ENCODE results near the gene ATP6V0C. TPM values are rescaled to one million over a fixed set of nuclear protein-coding genes. Genes with fewer than 3 reads are reported as not detected.
A peak's percentile ranks its signal among the peaks of the same experiment; 100 is the strongest.

ATP6V0C gene
- total RNA-seq, 1 donor from 2014 or later, result 203 TPM

DNA sequence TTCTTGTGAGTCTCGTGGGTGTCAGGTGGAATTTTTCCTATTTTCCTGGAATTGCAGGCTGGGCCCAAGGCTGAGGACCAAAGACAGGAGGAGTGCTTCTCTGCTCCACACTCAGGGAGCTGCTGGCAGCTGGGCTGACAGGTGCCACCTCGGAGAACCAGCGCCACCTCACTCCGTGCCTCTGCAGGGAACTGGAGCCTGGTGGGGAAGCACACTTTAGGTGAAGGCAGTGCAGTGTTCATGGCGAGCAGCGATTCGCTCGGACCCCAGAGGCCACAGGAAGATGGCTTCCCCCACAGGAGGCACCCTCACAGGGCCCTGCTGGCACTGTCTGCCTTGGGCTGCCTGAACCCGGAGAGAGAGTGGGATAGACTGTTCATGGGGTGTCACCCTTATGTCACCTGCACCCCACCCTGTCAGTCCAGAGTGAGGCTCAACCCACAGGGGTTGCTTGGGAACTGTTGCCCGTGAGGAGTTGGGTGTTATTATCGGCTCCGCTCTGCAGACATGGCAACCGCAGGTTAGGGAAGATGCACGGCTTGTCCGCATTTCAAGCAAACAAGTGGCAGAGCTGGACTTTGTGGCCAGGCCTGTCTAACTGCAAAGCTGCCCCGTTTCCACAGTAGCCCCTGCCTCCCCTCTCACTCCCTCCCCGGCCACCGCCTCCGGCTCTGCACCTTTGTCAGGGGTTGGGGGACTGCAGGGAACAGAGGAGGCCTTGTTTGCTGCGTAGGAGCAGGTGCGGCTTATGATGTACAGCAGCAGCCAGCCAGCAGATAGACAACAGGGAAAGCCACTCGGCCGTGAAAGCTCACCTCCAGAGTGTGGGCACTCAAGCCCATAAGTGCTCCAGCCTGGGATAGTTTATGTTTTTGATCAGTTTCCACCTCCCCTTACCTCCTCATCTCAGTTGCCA lies 23.3 kb upstream of the ATP6V0C start:
- no peak for DNase-seq (ENCODE audit: low spot score)

DNA sequence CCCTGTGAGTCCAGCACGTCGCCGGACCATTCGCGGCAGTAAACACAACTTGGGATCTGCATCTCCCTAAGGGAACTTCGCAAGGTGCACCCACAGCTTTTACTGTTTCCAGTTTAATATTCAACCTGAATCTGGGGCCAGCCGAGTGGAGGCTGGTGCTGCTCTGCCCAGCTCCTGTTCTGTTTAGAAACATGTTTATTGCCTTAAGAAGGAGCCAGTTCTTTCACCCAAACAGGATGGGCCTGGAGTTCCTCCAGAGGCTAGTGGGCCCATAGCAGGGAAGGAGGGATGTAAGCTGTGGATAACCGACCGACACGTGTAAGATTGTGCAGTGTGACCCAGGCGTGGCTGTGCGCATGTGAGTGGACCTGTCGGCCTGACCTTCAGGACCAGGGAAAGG lies 21.5 kb upstream of the ATP6V0C start:
- DNase-seq (ENCODE audit: low spot score), result no peak

DNA sequence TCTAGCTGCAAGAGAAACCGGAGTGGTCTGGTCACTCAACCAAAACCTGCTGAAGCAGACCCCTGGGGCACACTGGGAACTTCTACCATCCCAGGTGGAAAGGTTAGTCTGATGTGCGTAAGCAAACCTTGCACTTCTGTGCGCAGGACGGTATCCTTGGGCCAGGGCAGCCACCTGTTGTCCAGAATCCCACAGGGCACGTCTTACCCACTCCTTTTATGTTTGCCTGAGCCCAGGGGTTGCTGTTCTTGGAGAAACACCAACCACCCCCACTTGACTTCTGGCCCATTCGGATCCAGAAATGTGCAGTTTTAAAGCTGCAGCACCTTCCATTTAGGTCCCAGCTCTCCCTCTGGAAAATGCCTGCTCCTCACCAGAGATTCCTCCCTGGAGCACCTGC lies 20.1 kb upstream of the ATP6V0C start:
- DNase-seq (ENCODE audit: low spot score), result no peak

DNA sequence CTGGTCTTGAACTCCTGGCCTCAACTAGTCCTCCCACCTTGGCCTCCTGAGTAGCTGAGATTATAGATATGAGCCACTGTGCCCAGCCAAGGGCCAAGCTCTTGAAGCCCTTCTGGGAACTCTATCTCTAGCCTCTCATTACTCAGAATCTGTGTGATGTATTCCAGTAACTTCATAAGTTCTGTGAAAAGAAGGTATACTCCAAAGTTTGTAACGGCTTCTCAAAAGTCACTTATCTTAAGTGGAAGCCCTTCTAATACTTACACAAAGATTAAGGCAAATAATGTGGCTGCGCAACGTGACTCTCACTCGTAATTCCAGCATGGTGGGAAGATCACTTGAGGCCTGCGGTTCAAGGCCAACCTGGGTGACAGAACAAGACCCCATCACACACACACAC lies 19.1 kb upstream of the ATP6V0C start:
- DNase-seq (ENCODE audit: low spot score), result no peak

DNA sequence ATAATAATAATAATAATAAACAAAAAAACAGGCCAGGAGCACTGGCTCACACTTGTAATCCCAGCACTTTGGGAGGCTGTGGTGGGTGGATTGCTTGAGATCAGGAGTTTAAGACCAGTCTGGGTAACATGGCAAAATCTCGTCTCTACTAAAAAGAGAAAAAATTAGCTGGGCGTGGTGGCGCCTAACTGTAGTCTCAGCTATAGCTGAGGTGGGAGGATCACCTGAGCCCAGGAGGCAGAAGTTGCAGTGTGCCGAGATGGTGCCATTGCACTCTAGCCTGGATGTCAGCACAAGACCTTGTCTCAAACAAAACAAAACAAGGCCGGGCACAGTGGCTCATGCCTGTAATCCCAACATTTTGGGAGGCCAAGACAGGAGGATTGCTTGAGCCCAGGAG lies 18.7 kb upstream of the ATP6V0C start:
- DNase-seq (ENCODE audit: low spot score), result no peak

DNA sequence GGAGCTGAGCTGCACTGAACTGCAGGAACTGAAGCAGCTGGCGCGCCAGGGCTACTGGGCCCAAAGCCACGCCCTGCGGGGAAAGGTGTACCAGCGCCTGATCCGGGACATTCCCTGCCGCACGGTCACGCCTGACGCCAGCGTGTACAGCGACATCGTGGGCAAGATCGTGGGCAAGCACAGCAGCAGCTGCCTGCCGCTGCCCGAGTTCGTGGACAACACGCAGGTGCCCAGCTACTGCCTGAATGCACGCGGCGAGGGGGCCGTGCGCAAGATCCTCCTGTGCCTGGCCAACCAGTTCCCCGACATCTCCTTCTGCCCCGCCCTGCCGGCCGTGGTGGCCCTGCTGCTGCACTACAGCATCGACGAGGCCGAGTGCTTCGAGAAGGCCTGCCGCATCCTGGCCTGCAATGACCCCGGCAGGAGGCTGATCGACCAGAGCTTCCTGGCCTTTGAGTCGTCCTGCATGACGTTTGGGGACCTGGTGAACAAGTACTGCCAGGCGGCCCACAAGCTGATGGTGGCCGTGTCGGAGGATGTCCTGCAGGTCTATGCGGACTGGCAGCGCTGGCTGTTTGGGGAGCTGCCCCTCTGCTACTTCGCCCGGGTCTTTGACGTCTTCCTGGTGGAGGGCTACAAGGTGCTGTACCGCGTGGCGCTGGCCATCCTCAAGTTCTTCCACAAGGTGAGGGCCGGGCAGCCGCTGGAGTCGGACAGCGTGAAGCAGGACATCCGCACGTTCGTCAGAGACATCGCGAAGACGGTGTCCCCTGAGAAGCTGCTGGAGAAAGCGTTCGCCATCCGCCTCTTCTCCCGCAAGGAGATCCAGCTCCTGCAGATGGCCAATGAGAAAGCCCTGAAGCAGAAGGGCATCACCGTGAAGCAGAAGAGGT lies 17.3 kb upstream of the ATP6V0C start:
- DNase-seq (ENCODE audit: low spot score), result no peak

DNA sequence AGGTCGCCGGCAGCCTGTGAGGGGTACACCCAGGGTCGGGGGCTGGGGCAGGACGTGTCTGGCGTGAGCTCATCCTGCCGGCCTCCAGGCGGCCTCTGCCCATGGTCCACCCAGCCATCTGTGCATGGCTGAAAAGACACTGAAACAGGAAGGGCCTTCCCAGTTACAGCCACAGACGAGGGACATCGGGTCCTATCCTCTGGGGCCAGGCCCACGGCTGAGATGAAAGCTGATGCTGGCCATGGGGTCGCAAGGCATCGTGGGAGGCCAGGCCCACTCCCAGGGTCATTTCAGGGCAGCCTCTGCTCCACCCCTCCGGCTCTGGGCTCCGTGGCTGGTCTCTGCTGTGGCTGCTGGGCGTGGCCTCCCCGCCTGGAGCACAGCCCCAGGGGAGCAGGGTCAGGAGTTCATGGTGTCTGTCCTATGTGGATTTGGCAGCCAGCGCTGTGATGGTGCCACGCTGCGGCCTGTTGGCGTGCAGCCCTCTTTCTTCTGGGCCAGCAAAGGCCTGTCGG lies 16.6 kb upstream of the ATP6V0C start:
- DNase-seq (ENCODE audit: low spot score), result no peak

DNA sequence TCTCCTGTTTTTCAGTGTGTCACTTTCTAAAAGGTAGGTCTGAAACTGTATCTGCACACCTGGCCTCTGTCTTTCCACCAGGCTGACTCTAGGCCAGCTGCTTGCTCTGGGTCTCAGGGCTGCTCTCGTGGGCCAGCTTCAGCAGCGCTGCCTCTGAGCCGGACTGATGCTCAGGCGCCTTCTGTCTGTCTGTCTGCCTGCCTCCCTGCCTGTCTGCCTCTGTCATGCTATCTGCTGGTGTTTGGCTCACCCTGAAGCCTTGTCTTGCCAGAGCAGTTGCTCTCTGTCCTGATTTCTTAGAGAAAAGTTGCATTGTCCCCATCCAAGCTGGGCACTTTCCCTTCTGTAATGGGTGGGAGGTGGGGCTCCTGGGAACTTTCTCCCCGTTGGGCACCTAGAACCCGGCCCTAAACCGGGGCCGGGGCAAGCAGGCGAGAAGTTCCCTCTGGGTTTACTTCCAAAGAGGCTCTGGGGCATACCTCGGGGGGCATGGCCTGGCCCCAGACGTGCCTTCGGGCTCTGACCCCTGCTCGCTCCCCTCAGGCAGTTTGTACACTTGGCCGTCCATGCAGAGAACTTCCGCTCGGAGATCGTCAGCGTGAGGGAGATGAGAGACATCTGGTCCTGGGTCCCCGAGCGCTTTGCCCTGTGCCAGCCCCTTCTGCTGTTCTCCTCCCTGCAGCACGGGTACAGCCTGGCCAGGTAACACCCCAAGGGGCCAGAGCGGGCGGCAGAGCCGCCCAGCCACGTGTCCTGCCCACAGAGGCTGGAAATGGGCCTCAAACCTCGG lies 15.9 kb upstream of the ATP6V0C start:
- no peak for DNase-seq (ENCODE audit: low spot score)

DNA sequence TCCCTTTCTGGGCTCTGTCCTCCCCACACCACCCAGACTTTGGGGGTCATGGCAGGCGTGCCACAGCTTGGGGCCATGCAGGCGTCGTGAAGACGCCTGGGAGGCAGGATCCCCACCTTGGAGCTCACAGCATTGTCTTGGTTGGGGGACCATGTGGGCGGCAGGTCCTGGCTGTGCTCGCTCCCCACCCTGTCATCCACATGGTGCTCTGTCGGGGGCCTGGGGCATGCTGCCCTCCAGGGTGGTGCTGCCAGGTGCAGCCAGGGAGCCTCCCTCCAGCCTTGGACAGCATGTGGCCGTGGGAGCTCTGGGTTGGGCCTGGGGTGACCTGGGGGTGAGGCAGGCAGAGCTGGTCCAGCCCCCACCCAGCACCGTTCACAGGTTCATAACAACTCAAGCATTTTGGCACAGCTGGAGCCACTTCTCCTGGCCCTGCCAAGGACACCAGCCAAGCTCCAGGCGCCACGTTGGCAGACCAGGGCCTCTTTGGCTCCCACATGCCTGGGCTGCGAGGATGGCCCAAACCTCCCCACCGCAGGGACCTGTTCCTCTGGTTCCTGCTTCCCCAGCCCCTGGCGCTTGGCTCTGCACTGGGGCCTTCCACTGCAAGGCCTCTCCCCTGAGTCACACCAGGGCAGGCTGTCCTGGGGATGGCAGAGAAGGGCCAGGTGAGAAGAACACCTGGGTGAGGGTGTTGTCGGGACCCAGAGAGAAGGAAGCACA lies 15.1 kb upstream of the ATP6V0C start:
- DNase-seq (ENCODE audit: low spot score), result no peak

DNA sequence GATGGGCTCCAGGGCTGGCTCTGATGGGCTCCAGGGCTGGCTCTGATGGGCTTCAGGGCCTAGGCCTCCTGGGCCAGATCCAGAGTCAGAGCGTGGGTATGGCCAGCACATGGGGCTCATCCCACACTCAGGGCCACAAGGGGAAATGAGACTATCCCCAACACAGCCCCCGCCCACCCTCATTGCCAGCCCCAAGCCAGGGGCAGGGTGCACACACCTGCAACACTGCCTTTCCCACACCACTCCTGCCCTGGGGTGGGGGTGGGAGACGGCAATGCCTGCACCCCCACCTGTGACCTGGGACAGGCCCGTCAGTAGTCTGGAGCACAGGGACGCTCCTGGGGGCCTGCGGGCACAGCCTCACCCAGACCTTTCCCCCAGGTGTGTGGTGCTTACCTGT lies 14.3 kb upstream of the ATP6V0C start:
- no peak for DNase-seq (ENCODE audit: low spot score)

DNA sequence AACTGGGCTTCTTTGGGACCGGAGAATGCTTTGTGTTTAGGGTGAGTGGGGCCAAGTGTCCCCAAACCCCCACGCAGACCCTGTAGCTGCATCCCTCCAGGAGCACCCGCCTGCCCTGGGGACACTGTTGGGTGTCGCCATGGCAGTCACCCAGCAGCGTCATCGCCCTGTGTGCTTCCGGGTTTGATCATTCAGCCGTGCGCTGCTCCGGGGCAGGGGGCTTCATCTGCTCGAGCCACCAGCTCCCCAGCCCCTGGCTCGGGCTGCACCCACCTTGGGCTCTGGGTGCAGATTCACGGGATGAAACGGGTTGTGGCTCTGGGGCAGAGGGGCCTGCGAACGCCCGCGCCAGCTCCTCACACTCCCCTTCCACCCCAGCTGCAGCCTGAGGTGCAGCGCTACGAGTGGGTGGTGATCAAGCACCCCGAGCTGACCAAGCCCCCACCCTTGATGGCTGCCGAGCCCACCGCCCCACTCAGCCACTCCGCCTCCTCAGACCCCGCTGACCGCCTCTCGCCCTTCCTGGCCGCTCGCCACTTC lies 13.8 kb upstream of the ATP6V0C start:
- no peak for DNase-seq (ENCODE audit: low spot score)

DNA sequence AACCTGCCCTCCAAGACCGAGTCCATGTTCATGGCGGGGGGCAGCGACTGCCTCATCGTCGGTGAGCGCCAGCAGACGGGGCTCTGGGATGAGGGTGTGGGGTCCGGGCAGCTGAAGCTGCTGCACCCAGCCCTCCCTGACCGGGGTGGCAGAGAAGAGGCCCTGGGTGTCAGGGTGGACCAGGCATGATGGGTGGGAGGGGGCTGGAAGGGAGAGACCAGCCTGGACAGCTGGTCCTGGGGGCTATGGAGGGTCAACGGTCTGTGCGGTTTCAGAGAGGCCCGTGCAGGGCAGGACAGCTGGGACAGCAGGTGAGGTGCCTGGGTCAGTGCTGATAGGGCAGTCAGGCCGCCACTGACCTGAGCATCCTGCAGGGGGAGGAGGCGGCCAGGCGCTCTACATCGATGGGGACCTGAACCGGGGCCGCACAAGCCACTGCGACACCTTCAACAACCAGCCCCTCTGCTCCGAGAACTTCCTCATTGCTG lies 13.3 kb upstream of the ATP6V0C start:
- DNase-seq (ENCODE audit: low spot score), result no peak

DNA sequence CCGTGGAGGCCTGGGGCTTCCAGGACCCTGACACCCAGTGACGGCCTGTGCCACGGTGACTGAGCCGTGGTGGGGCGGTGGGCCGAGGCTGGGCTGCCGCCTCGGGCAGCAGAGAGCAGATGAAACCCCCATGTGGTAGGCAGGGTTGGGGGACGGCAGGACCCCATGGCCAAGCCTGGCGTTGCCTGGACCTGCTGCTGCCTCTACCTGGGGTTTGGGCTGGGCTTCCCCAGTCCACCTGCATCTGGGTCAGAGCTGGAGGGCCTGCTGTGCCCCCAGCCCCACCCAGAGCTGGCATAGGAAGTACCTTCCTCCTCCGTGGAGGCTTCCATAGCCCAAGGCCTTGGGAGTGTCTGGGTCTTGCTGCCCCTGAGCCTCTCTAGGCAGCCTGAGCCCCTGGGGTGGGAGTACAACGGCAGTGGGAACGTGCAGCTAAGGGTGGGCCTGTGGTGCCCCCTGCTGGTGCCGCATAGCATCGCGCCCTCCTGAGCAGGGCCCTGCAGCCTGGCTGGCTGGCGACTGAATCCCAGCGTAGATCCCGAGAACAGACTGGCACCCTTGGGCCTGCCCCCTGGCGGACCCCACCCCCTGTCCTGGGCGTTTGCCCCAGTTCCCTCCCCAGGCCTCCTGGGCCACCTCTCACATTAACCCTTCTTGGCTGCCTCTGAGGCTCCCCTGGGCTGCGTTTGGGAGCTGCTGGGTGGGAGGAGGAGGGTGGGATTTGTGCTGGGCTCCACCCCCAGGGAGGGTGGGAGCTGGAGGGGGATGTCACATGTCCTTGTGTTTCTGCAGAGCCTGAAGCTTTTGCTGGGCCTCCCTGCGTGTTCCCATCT lies 12.6 kb upstream of the ATP6V0C start:
- peak; percentile 94 for DNase-seq (ENCODE audit: low spot score)

DNA sequence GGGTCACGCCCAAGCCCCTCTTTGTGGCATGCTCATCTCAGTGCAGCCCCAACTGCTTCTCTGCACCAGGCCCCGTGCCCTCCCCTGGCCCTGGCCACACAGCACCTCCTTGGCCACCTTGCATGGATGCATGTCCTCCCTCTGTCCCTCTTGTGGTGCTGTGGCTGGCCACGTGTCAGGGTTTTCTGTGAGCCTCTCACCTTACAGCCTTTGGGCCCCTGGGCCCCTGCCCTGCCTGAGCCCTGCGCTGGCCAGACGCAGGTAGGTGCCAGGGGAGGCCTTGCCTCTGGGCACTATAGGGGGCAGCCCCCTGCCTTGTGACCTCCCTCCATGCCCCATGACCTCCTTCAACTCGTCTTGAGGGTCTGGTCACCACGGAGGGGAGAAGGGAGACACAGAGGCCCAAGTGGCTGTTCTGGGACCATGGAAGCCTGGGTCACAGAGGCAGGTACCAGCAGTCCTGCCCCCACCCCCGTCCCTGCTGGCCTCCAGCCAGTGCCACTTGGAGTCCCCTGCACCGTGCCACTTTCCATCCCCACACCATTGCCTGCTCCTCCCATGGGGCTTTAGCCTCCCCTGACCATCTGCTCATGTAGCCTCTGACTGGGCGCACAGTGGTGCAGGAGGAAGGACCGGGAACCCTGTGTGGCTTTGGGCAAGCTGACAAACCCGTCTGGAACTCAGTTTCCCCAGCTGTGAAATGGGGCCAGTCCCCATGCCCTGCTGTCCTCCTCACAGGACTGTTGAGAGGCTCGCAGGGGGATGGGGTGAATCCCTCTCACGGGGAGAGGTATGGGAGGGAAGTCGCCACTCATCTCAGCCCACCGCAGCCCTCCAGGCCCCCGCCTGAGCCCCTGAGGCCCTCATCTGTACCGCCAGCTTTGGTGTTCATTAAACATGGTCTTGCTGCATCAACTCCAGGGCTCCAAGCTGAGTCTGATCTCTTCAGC lies 11.5 kb upstream of the ATP6V0C start:
- DNase-seq (ENCODE audit: low spot score), result no peak

DNA sequence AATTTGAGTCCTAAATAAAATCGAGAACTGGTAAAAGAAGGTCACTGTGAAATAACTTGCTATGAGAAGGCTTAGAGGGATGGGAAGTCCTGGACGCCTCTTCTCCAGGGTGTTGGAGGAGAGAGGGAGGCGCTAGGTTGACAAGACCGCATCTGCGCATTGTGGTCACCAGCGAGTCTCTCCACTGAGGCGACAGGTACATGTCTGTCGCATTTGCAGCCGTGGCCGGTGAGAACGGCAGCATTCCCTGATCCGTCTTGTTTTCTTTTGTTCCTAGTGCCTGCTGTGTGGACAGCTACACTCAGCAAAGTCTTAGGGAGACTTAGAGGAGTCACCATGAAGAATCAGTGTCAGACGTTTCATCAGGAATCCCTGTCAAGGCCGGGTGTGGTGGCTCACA lies 8.1 kb upstream of the ATP6V0C start:
- no peak for DNase-seq (ENCODE audit: low spot score)

DNA sequence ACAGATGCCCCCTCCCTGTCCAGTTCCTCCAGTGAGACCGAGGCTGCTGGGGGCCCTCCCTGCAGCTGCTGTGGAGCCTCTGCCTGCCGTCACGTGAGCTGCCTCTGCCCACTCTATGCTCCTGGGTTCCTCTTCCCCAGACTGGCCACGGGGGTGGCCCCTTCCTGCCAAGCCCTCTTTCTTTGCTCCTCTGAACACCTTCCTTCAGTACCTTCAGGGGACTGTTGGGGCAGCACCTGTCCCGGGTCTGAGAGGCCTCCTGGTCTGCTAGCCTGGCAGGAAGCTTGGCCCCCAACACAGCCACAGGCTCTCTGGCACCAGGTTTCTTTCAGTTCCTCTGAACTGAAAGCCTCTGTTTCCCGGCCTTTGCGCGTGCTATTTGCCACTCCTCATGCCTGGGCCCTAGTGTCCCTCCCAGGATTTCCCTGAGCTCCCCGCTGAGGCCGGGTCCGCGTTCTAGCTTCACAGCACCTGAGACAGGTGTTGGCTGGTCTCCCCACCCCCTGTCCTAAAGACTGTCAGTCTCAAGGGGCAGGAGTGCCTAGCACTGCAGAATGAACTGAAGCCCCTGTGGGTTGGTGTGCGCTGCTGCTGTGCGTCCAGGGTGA lies 6.6 kb upstream of the ATP6V0C start:
- DNase-seq (ENCODE audit: low spot score), result no peak

DNA sequence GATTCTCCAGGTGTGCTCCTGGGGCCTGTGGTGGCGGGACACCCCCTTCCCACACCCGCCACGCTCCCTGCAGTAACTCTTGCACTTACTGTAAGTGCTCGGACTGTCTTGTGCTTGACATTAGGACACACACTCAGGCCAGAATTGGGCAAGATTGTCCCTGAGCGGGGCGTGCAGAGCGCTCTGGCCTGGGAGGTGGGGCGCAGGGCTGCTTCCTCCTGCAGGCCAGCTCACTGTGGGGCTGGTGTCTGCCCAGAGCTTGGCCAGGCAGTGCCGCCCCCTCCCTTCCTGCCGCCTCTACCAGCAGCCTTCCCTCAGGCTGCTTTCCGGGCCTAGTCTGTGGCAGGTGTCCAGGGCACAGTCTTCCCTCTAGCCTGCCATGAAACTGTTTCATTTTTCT lies 6.1 kb upstream of the ATP6V0C start:
- DNase-seq (ENCODE audit: low spot score), result no peak
